ENCODE data around the gene DRAP1.

DNA sequence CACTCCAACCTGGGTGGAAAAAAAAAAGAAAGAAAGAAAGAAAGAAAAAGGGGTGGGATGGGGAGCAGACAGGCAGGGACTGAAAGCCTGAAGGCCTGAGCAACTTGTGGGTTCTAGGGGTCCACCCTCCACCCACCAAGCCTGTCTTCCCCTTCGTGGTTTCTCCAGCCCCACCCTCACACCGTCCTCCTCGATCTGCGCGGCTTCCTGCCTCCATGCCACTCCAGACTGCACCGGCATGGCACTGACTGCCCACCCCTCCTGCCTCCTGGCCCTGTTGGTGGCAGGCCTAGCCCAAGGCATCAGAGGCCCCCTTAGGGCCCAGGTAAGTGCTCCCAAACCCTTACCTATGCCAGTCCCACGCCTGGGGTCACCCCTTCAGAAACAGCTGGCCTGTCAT is 39.6 kb upstream of the DRAP1 start, which contains the start of gene CTSW:
- TF ChIP-seq, protein P1, sequence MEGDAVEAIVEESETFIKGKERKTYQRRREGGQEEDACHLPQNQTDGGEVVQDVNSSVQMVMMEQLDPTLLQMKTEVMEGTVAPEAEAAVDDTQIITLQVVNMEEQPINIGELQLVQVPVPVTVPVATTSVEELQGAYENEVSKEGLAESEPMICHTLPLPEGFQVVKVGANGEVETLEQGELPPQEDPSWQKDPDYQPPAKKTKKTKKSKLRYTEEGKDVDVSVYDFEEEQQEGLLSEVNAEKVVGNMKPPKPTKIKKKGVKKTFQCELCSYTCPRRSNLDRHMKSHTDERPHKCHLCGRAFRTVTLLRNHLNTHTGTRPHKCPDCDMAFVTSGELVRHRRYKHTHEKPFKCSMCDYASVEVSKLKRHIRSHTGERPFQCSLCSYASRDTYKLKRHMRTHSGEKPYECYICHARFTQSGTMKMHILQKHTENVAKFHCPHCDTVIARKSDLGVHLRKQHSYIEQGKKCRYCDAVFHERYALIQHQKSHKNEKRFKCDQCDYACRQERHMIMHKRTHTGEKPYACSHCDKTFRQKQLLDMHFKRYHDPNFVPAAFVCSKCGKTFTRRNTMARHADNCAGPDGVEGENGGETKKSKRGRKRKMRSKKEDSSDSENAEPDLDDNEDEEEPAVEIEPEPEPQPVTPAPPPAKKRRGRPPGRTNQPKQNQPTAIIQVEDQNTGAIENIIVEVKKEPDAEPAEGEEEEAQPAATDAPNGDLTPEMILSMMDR (IDR thresholded peaks at IDR 0.05) = no peak
- no peak for TF ChIP-seq POLR2A (IDR thresholded peaks at IDR 0.05)
